ENCODE data around the gene SLC16A8. TPM values are rescaled to one million over a fixed set of nuclear protein-coding genes. Genes with fewer than 3 reads are reported as not detected.

SLC16A8 gene
- total RNA-seq, 3 donors from 2014 or later (not counting 1 experiment from before 2014, with no cell fraction given): 1.0 TPM; not detected in 2

DNA sequence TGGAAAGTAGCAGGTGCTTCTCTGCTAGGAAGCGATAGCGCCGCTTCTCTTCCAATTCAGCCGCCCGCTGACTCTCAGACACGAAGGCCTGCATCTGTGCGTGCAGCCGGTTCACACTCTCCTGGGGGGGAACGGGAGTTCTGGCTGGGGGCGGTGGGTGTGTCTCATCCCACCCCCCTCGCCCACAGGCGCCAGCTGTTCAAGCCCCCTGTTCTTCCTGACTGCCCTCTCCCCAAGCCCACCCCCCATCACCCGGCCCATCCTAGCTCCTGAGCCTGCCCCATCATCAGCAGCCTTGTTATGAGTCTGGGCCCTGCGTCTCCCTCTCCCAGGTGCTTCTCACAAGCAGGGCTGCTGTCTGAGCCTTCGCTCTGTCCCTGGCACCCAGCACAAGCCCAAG is 13.1 kb upstream of the SLC16A8 start:
- Histone ChIP-seq H3K36me3 (ENCODE audit: control insufficient read depth, insufficient read depth, low read length) (peaks cover 7% of the 10 kb centered on the region), H3K4me1 (ENCODE audit: control insufficient read depth, insufficient read depth, low read length) (peaks cover 3% of the 10 kb centered on the region), H3K27me3 (ENCODE audit: control insufficient read depth, insufficient read depth, low read length) (no peaks in the 10 kb centered on the region), H3K27ac (ENCODE audit: low read length) (no peak overlapping the region), H3K9me3 (ENCODE audit: control insufficient read depth, insufficient read depth, low read length) (no peaks in the 10 kb centered on the region), H3K4me3 (ENCODE audit: low read length) (no peak overlapping the region)
- DNase-seq (no peak), ATAC-seq (no peak)
- Mint-ChIP-seq H3K4me1 (peaks cover 11 to 13% of the 10 kb centered on the region in 2 donors), H3K4me3 (no peak overlapping the region), H3K36me3 (no peaks in the 10 kb centered on the region), H3K27me3 (ENCODE audit: low read depth in 2 of 2) (no peaks in the 10 kb centered on the region), H3K9me3 (no peaks in the 10 kb centered on the region), H3K27ac (no peak overlapping the region)
- WGBS (ENCODE audit: insufficient coverage): 94% methylated on average over 15 of the region's 15 CpGs
- TF ChIP-seq, protein P1, sequence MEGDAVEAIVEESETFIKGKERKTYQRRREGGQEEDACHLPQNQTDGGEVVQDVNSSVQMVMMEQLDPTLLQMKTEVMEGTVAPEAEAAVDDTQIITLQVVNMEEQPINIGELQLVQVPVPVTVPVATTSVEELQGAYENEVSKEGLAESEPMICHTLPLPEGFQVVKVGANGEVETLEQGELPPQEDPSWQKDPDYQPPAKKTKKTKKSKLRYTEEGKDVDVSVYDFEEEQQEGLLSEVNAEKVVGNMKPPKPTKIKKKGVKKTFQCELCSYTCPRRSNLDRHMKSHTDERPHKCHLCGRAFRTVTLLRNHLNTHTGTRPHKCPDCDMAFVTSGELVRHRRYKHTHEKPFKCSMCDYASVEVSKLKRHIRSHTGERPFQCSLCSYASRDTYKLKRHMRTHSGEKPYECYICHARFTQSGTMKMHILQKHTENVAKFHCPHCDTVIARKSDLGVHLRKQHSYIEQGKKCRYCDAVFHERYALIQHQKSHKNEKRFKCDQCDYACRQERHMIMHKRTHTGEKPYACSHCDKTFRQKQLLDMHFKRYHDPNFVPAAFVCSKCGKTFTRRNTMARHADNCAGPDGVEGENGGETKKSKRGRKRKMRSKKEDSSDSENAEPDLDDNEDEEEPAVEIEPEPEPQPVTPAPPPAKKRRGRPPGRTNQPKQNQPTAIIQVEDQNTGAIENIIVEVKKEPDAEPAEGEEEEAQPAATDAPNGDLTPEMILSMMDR (IDR thresholded peaks at IDR 0.05): no peak
- intact Hi-C loops (cut with micrococcal nuclease): no loop called here

DNA sequence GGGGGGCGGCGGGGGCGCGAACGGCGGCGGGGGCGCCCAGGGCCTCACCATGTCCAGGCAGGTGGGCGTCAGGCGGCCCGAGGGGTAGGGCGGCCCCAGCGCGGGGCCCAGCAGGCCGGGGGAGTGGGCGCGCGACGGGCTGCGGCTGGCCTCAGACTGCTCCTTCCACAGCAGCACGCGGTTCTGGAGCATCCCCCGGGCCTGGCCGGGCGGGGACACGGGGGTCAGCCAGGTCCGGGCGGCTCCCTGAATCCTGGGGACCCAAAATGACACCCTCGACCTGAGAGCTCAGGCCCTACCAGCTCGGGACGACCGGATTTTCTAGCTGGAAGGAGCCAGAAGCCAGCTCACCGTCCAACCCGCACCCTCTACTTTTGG is 5.5 kb upstream of the SLC16A8 start:
- Mint-ChIP-seq H3K9me3 (no peaks in the 10 kb centered on the region), H3K4me1 (no peaks in the 10 kb centered on the region), H3K4me3 (no peak overlapping the region), H3K27me3 (ENCODE audit: low read depth in 2 of 2) (no peaks in the 10 kb centered on the region), H3K36me3 (no peaks in the 10 kb centered on the region), H3K27ac (no peak overlapping the region)
- H3K36me3 ChIP-seq (ENCODE audit: control insufficient read depth, insufficient read depth, low read length): peaks cover 5% of the 10 kb centered on the region
- H3K4me3 ChIP-seq (ENCODE audit: low read length): no peak overlapping the region
- H3K27me3 ChIP-seq (ENCODE audit: control insufficient read depth, insufficient read depth, low read length): no peaks in the 10 kb centered on the region
- H3K27ac ChIP-seq (ENCODE audit: low read length): no peak overlapping the region
- ATAC-seq (no peak), DNase-seq (no peak)
- H3K9me3 ChIP-seq (ENCODE audit: control insufficient read depth, insufficient read depth, low read length): no peaks in the 10 kb centered on the region
- TF ChIP-seq, protein P1 (IDR thresholded peaks at IDR 0.05): no peak
- intact Hi-C loops (cut with micrococcal nuclease): no loop called here
- WGBS (ENCODE audit: insufficient coverage): 51% methylated on average over 34 of the region's 34 CpGs
- H3K4me1 ChIP-seq (ENCODE audit: control insufficient read depth, insufficient read depth, low read length): no peaks in the 10 kb centered on the region

DNA sequence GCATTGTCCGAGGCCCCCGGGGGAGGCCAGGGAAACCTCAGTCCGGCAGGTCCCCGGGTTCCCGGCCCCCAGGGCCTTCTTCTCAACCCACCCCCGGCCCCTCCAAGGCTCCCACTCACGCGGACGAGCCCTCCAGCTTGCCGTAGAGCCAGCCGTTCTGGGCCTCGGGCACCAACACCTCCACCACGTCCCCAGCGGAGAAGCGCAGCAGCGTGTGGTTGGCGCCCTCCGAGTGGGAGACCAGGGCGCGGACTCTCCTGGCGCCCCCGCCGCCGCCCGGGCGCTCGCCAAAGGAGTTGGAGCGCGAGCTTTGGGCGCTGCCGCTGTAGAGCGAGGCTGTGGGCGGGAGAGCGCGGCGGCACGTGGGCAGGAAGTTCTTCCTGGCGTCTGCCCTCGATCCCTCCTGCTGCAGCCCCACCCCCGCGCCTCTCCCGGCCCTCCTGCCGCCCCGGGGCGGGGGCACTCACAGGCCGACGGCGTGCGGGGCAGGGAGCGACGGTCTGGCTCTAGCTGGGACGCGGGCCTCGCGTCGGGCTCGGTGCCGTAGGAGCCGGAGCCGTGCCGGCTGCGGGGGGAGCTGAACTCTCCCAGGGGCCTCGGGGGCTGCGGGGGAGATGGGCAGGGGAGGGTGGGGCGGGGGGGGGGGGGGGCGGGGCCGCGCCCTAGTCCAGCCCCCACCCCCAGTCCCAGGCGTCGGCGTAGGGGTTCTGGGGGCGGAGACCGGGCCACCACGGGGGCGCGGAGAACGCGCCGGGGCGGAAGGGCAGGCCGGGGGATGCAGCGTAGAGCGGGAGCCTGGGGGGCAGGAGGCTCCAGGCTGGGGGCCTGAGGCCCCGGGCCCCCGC is 4.9 kb upstream of the SLC16A8 start:
- TF ChIP-seq, protein P1 (IDR thresholded peaks at IDR 0.05): no peak
- Histone ChIP-seq H3K4me1 (ENCODE audit: control insufficient read depth, insufficient read depth, low read length) (no peaks in the 10 kb centered on the region), H3K27ac (ENCODE audit: low read length) (no peak overlapping the region), H3K27me3 (ENCODE audit: control insufficient read depth, insufficient read depth, low read length) (no peaks in the 10 kb centered on the region), H3K36me3 (ENCODE audit: control insufficient read depth, insufficient read depth, low read length) (peaks cover 4% of the 10 kb centered on the region), H3K9me3 (ENCODE audit: control insufficient read depth, insufficient read depth, low read length) (no peaks in the 10 kb centered on the region), H3K4me3 (ENCODE audit: low read length) (no peak overlapping the region)
- DNase-seq: no peak
- no peaks in the 10 kb centered on the region for H3K36me3 Mint-ChIP-seq
- H3K4me1 Mint-ChIP-seq: no peaks in the 10 kb centered on the region
- WGBS (ENCODE audit: insufficient coverage): 44% methylated on average over 73 of the region's 85 CpGs
- intact Hi-C loops (cut with micrococcal nuclease): no loop called here
- no peak overlapping the region for H3K27ac Mint-ChIP-seq
- H3K4me3 Mint-ChIP-seq: no peak overlapping the region
- no peaks in the 10 kb centered on the region for H3K9me3 Mint-ChIP-seq
- H3K27me3 Mint-ChIP-seq (ENCODE audit: low read depth in 2 of 2): no peaks in the 10 kb centered on the region
- no peak for ATAC-seq

GRCh38 chr22:38087855-38088254 is 3.9 kb upstream of the SLC16A8 start:
- H3K4me3 ChIP-seq (ENCODE audit: low read length): no peak overlapping the region
- Mint-ChIP-seq H3K27me3 (ENCODE audit: low read depth in 2 of 2) (no peaks in the 10 kb centered on the region), H3K4me3 (no peak overlapping the region), H3K4me1 (no peaks in the 10 kb centered on the region), H3K9me3 (no peaks in the 10 kb centered on the region), H3K36me3 (no peaks in the 10 kb centered on the region), H3K27ac (no peak overlapping the region)
- intact Hi-C loops (cut with micrococcal nuclease): no loop called here
- peaks cover 2% of the 10 kb centered on the region for H3K36me3 ChIP-seq (ENCODE audit: control insufficient read depth, insufficient read depth, low read length)
- WGBS (ENCODE audit: insufficient coverage): 95% methylated on average over 11 of the region's 12 CpGs
- TF ChIP-seq, protein P1 (IDR thresholded peaks at IDR 0.05): no peak
- H3K27me3 ChIP-seq (ENCODE audit: control insufficient read depth, insufficient read depth, low read length): peaks cover 2% of the 10 kb centered on the region
- no peaks in the 10 kb centered on the region for H3K9me3 ChIP-seq (ENCODE audit: control insufficient read depth, insufficient read depth, low read length)
- no peaks in the 10 kb centered on the region for H3K4me1 ChIP-seq (ENCODE audit: control insufficient read depth, insufficient read depth, low read length)
- ATAC-seq (no peak), DNase-seq (no peak)
- H3K27ac ChIP-seq (ENCODE audit: low read length): no peak overlapping the region
